Jurkat, Clone E6-1 (cell line): ENCODE measurements around the gene NGRN.
"Not testable (repeated sequence)": the region's sequence is repeated elsewhere in the genome, so short reads cannot be mapped to it uniquely, and the experiment has no call there.

Experiments
- DNase-seq: peaks from one replicate; pipeline ENCODE4 v3.0.0-alpha.2; 2011; ENCODE audit warnings: low read depth, low spot score
- H3K4me3 ChIP-seq: 2 replicates; pipeline ENCODE4 v1.5.1; 2011; ENCODE audit warnings: mild to moderate bottlenecking, low read length, control low read depth, moderate library complexity

NGRN gene

GRCh38 chr15:90305355-90305754 is 39.9 kb downstream of the NGRN start:
- not testable (repeated sequence) for DNase-seq, H3K4me3 ChIP-seq

- DNase-seq, result no peak
Measured at GRCh38 chr15:90305932-90306331, 40.5 kb downstream of the NGRN start.

GRCh38 chr15:90306560-90306959 is 41.1 kb downstream of the NGRN start:
- no peak overlapping the region for H3K4me3 ChIP-seq
- peak; percentile 16 for DNase-seq

More at GRCh38 chr15:90305932-90306331, 40.5 kb downstream of the NGRN start:
- H3K4me3 ChIP-seq, result no peak overlapping the region

GRCh38 chr15:90307661-90308060 is 42.2 kb downstream of the NGRN start:
- no peak overlapping the region for H3K4me3 ChIP-seq
- DNase-seq, result no peak

- H3K4me3 ChIP-seq, result no peak overlapping the region
- no peak for DNase-seq
Measured at GRCh38 chr15:90309020-90309419, 43.5 kb downstream of the NGRN start.

GRCh38 chr15:90315278-90315982 is 50.0 kb downstream of the NGRN start:
- no peak overlapping the region for H3K4me3 ChIP-seq
- DNase-seq, result no peak

- no peak for DNase-seq
- no peak overlapping the region for H3K4me3 ChIP-seq
Measured at GRCh38 chr15:90316139-90316538, 50.7 kb downstream of the NGRN start.

GRCh38 chr15:90318591-90318990 is 53.1 kb downstream of the NGRN start:
- H3K4me3 ChIP-seq, result no peak overlapping the region

GRCh38 chr15:90320062-90320884 is 54.8 kb downstream of the NGRN start:
- H3K4me3 ChIP-seq, result no peak overlapping the region
- peak; percentile 67 for DNase-seq

More at GRCh38 chr15:90318591-90318990, 53.1 kb downstream of the NGRN start:
- DNase-seq, result no peak

- H3K4me3 ChIP-seq, result no peak overlapping the region
Measured at GRCh38 chr15:90320885-90321278, 55.4 kb downstream of the NGRN start.

More at GRCh38 chr15:90320885-90321278, 55.4 kb downstream of the NGRN start:
- DNase-seq, result no peak
